GM12878 (cell line): ENCODE data around the gene IFNA8. TPM values are rescaled to one million over a fixed set of nuclear protein-coding genes. Genes with fewer than 3 reads are reported as not detected.

ENCODE experiments used
- ATAC-seq: fragments of 200-7000 bp; cut with Tn5 transposase; 3 replicates; pipeline ENCODE4 v1.9.1; 2020; ENCODE audit warnings: mild to moderate bottlenecking, moderate library complexity
- BruUV-seq: library from RNA; stranded (reverse); fragments of 400-500 nt; replicated peaks from 2 replicates; lab custom pipeline; 2021; lab: Mats Ljungman, UMichigan
- CTCF ChIA-PET: fragments of 300-600 bp; sonication (Branson Sonifier 250); formaldehyde crosslinking; extraction: SDS; loops from one replicate; lab custom pipeline; 2021; ENCODE audit warnings: inconsistent platforms; lab: Yijun Ruan, JAX
- POLR2A ChIA-PET: fragments of 350-600 bp; formaldehyde crosslinking; extraction: SDS; loops from one replicate; lab custom pipeline; 2021; ENCODE audit warnings: inconsistent platforms; lab: Charles Lee
- RAD21 ChIA-PET: fragments of 300-600 bp; sonication (Branson Sonifier 250); formaldehyde crosslinking; loops from one replicate; lab custom pipeline; 2023; ENCODE audit warnings: antibody characterized with exemption; ENCODE audit not compliant: unreplicated experiment; lab: Charles Lee
- SMC1A ChIA-PET: fragments of 300-600 bp; sonication (Branson Sonifier 250); formaldehyde crosslinking; loops from one replicate; lab custom pipeline; 2023; ENCODE audit not compliant: unreplicated experiment, uncharacterized antibody; lab: Charles Lee
- DNase-seq: peaks from one replicate; pipeline ENCODE4 v3.0.0-alpha.2; 2011; ENCODE audit warnings: low read depth, low spot score
- FAIRE-seq: peaks from 3 replicates; lab custom pipeline; 2011; peaks lifted over from hg19 to GRCh38; lab: Jason Lieb, UNC
- H2AFZ ChIP-seq: 2 replicates; pipeline ENCODE4 v1.6.0; 2011; ENCODE audit warnings: low read depth, low read length, control low read depth; ENCODE audit not compliant: control insufficient read depth
- H3K27ac ChIP-seq: 2 replicates; pipeline ENCODE4 v1.5.1; 2011; ENCODE audit warnings: control low read depth; ENCODE audit not compliant: control insufficient read depth, insufficient read depth
- H3K27me3 ChIP-seq, 2 experiments: replicated peaks in 1 of 2; 2 replicates each; pipeline versions ENCODE4 v1.6.0 to v1.6.1; 2011; ENCODE audit warnings: low read length in 1 of 2; ENCODE audit not compliant: control insufficient read depth in 2 of 2, insufficient read depth in 2 of 2
- H3K36me3 ChIP-seq, 2 experiments: 2 replicates each; pipeline ENCODE4 v1.5.1; 2011; ENCODE audit warnings: low read length in 1 of 2; ENCODE audit not compliant: control insufficient read depth in 2 of 2, insufficient read depth in 2 of 2
- H3K4me1 ChIP-seq: 2 replicates; pipeline ENCODE4 v1.6.1; 2011; ENCODE audit warnings: mild to moderate bottlenecking, low read length, moderate library complexity, mixed read lengths; ENCODE audit not compliant: control insufficient read depth, insufficient read depth
- H3K4me2 ChIP-seq: 2 replicates; pipeline ENCODE4 v1.6.0; 2011; ENCODE audit warnings: control low read depth; ENCODE audit not compliant: control insufficient read depth, insufficient read depth
- H3K4me3 ChIP-seq: fragments of 200-600 bp; sonication (generic); 2 replicates; pipeline ENCODE4 v1.5.1; 2016
- H3K79me2 ChIP-seq: 2 replicates; pipeline ENCODE4 v1.6.0; 2011; ENCODE audit warnings: low read length; ENCODE audit not compliant: control insufficient read depth, insufficient read depth
- H3K9ac ChIP-seq: 2 replicates; pipeline ENCODE4 v1.8.0; 2011; ENCODE audit warnings: low read length, control low read depth, mixed read lengths; ENCODE audit not compliant: control insufficient read depth, insufficient read depth
- H3K9me3 ChIP-seq: replicated peaks from 3 replicates; pipeline ENCODE4 v1.5.1; 2011; ENCODE audit warnings: mild to moderate bottlenecking, low read length; ENCODE audit not compliant: control insufficient read depth, insufficient read depth
- H4K20me1 ChIP-seq: 2 replicates; pipeline ENCODE4 v1.6.0; 2011; ENCODE audit not compliant: control insufficient read depth, insufficient read depth
- ASH2L ChIP-seq: fragments of 300-600, 200-600 bp; sonication (generic); IDR thresholded peaks from 2 replicates; pipeline ENCODE4 v1.6.1; 2017; ENCODE audit warnings: low read depth, mild to moderate bottlenecking, borderline replicate concordance
- CHD1 ChIP-seq: IDR thresholded peaks from 2 replicates; pipeline ENCODE4 v1.6.1; 2012; ENCODE audit warnings: low read depth, low read length, improper control_type of control experiment
- EGR1 ChIP-seq, 2 experiments: IDR thresholded peaks; 1 replicate in 1 of 2; 2 replicates in 1 of 2; pipeline ENCODE4 v1.6.1; 2011 to 2012; ENCODE audit warnings: low read depth in 2 of 2, low read length in 2 of 2, borderline replicate concordance in 1 of 2, mild to moderate bottlenecking in 1 of 2, moderate library complexity in 1 of 2
- ELK1 ChIP-seq: IDR thresholded peaks from 2 replicates; pipeline ENCODE4 v1.6.1; 2012; ENCODE audit warnings: low read depth, low read length, improper control_type of control experiment
- EP300 ChIP-seq, 2 experiments: fragments of 150-350 bp in 1 of 2; IDR thresholded peaks; 2 replicates each; pipeline ENCODE4 v1.6.1; 2011 to 2012; ENCODE audit warnings: low read depth in 2 of 2, low read length in 2 of 2, borderline replicate concordance in 1 of 2, improper control_type of control experiment in 1 of 2, inconsistent platforms in 1 of 2; ENCODE audit not compliant: control insufficient read depth in 1 of 2
- MEF2B ChIP-seq: fragments of 450-650 bp; IDR thresholded peaks from 2 replicates; pipeline ENCODE4 v1.6.1; 2018; ENCODE audit warnings: mild to moderate bottlenecking, moderate library complexity; ENCODE audit not compliant: partially characterized antibody, poor library complexity, severe bottlenecking
- NBN ChIP-seq: fragments of 450-650 bp; IDR thresholded peaks from 2 replicates; pipeline ENCODE4 v1.6.1; 2016
- NFIC ChIP-seq: IDR thresholded peaks from 2 replicates; pipeline ENCODE4 v1.6.1; 2012; ENCODE audit warnings: low read depth, mild to moderate bottlenecking, inconsistent platforms, low read length, moderate library complexity
- SP1 ChIP-seq: IDR thresholded peaks from one replicate; pipeline ENCODE4 v1.6.1; 2011; ENCODE audit warnings: low read depth, low read length
- SPI1 ChIP-seq: IDR thresholded peaks from 2 replicates; pipeline ENCODE4 v1.6.1; 2011; ENCODE audit warnings: low read depth, mild to moderate bottlenecking, low read length, moderate library complexity, borderline replicate concordance; ENCODE audit not compliant: insufficient read depth
- TAF1 ChIP-seq: IDR thresholded peaks from 2 replicates; pipeline ENCODE4 v1.6.1; 2011; ENCODE audit warnings: mild to moderate bottlenecking, low read depth, low read length, borderline replicate concordance
- ZBTB40 ChIP-seq: fragments of 450-650 bp; IDR thresholded peaks from 2 replicates; pipeline ENCODE4 v1.6.1; 2016; ENCODE audit warnings: mild to moderate bottlenecking, moderate library complexity, borderline replicate concordance
- WGBS: methylation state at CpG from one replicate; pipeline ENCODE4 v1.1.6; 2016; ENCODE audit warnings: low lambda C conversion rate; ENCODE audit not compliant: insufficient replicate concordance, insufficient coverage; ENCODE audit errors: missing lambda C conversion rate; 5-methylcytosine and 5-hydroxymethylcytosine counted together
- in situ Hi-C: fragments of 300-500 bp; cut with MboI; formaldehyde crosslinking; loops from 9 replicates; pipeline ENCODE4 v1.14.3; 2018; ENCODE audit warnings: mixed read lengths
- intact Hi-C: fragments of 100-400 bp; cut with micrococcal nuclease; formaldehyde crosslinking; loops from one replicate; pipeline ENCODE4 v1.14.2; 2022; ENCODE audit not compliant: unreplicated experiment
- polyA plus RNA-seq, 11 experiments: library from polyadenylated mRNA; depleted of rRNA in 4 of 11; unstranded in 6 of 11; stranded (reverse) in 5 of 11; fragments of >200 nt; fragmentation: Nextera tagmentation in 4 of 11; fragmentation: Illumina TruSeq in 1 of 11; extraction: Ambion mirVana in 4 of 11; extraction: Trizol in 1 of 11; gene quantifications; 1 replicate in 1 of 11; 2 replicates in 10 of 11; pipeline versions ENCODE4 v1.2.1 to v1.2.3, GENCODE V29; 2011 to 2016; ENCODE audit warnings: inconsistent platforms in 2 of 11, missing spikeins in 2 of 11, low read depth in 1 of 11
- total RNA-seq, 4 experiments: library from RNA; depleted of rRNA in 3 of 4; stranded (reverse); fragments of >200 nt in 3 of 4; fragmentation: Illumina TruSeq in 1 of 4; extraction: Trizol in 1 of 4; gene quantifications; 2 replicates each; pipeline versions ENCODE4 v1.2.1 to v1.2.3, GENCODE V29; 2013 to 2021

Gene IFNA8
- total and polyA plus RNA-seq, 10 of the 15 experiments (the other 5 are each of a cell fraction or from before 2014, with no cell fraction given) = not detected

DNA sequence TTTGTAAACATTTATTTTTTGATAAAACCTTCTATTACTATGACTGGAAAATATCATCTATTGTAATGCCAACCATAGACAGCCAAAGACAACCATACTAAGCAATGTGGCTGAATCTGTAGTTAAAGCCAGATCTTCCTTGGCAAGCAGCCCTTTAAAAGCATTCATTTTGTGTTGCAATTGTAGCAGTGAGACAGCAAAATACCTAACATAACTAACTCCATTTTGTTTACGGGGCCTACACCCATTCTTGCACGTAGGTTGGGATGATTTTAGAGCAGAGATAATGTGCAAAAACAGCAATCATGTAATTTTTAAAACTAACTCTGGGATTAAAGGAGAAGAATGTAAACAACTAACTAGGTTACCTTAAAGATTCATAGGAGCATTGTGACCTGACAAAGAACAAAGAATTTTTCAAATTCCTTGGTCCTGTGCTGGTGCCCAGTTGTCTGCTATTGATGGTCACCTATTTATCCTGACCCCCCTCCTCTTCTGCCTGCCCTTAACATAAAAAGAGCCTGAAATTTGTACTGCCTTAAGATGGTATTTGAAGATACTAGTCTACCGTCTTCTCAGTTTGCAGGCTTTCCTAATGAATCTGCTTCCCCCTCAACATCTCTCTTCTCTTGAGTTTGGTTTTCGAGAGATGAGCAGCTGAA lies 41.9 kb downstream of the IFNA8 start:
- H2AFZ ChIP-seq = no peak overlapping the region
- DNase-seq (no peak), ATAC-seq (no peak), FAIRE-seq (no peak)
- H3K27me3 ChIP-seq = 0 out of 4 replicates have a peak, but pooled peaks cover 0 to 2% of the 10 kb centered on the region in 2 experiments
- in situ Hi-C loops = loop anchor here (10.0 kb wide), 1 partner anchor 126 kb away; no protein-coding TSS in a partner anchor
- H3K79me2 ChIP-seq = no peaks in the 10 kb centered on the region
- H4K20me1 ChIP-seq = no peaks in the 10 kb centered on the region
- POLR2A ChIA-PET = no interaction called here
- 27% methylated on average over 4 of the region's 4 CpGs for WGBS
- H3K9ac ChIP-seq = no peak overlapping the region
- no peak overlapping the region for H3K4me3 ChIP-seq
- intact Hi-C loops = no loop called here
- RAD21 ChIA-PET = no interaction called here
- CTCF ChIA-PET = no interaction called here
- no peaks in the 10 kb centered on the region for H3K36me3 ChIP-seq
- BruUV-seq = no TSS peak
- no peaks in the 10 kb centered on the region for H3K9me3 ChIP-seq
- SMC1A ChIA-PET = no interaction called here
- no peak overlapping the region for H3K4me2 ChIP-seq
- no peaks in the 10 kb centered on the region for H3K4me1 ChIP-seq
- H3K27ac ChIP-seq = no peak overlapping the region
- TF ChIP-seq CHD1 (no peak), EGR1 (IDR thresholded peaks at IDR 0.05; ENCODE audit: borderline replicate concordance in 1 of 2, low read depth in 2 of 2, low read length in 2 of 2) (no peak), ZBTB40 (no peak), SPI1 (no peak), TAF1 (no peak), NFIC (no peak), SP1 (no peak), ELK1 (no peak), NBN (no peak), MEF2B (no peak), EP300 (IDR thresholded peaks at IDR 0.05; ENCODE audit: borderline replicate concordance in 1 of 2, control insufficient read depth in 1 of 2, low read depth in 2 of 2, low read length in 2 of 2) (no peak), ASH2L (no peak)
